Measurements from ENCODE around the gene IL31.
A peak's percentile ranks its signal among the peaks of the same experiment; 100 is the strongest.

Gene IL31

GRCh38 chr12:122126713-122127597, 47.1 kb downstream of the IL31 start:
- no peak for DNase-seq

GRCh38 chr12:122126342-122126635, 47.7 kb downstream of the IL31 start:
- no peak for DNase-seq

GRCh38 chr12:122125452-122126341, 48.3 kb downstream of the IL31 start:
- DNase-seq = no peak

- no peak for DNase-seq
Observed at GRCh38 chr12:122124370-122124769, 49.7 kb downstream of the IL31 start.

GRCh38 chr12:122123761-122124145, 50.3 kb downstream of the IL31 start:
- no peak for DNase-seq

- peak; percentile 76 for DNase-seq
Observed at GRCh38 chr12:122123051-122123760, 50.8 kb downstream of the IL31 start.

Measured in CD4-positive, alpha-beta T cell treated with Interleukin-12 subunit alpha and Interleukin-12 subunit beta, for 1 hour (primary cell).